Subcutaneous abdominal adipose tissue (tissue), 5 donors: ENCODE data around the gene CAMKMT.

ENCODE experiments used
- H3K27ac ChIP-seq: one replicate; pipeline ENCODE4 v1.7.0; 2013; ENCODE audit warnings: low read depth, mild to moderate bottlenecking, inconsistent platforms, low read length, moderate library complexity
- H3K27me3 ChIP-seq, 5 donors: one replicate each; pipeline ENCODE4 v1.7.0; 2013; ENCODE audit warnings: low read length in 5 of 5, inconsistent platforms in 1 of 5; ENCODE audit not compliant: control insufficient read depth in 5 of 5, insufficient read depth in 4 of 5
- H3K36me3 ChIP-seq, 5 donors: one replicate each; pipeline ENCODE4 v1.7.0; 2013; ENCODE audit warnings: low read length in 5 of 5; ENCODE audit not compliant: control insufficient read depth in 5 of 5, insufficient read depth in 5 of 5
- H3K4me1 ChIP-seq, 5 donors: one replicate each; pipeline ENCODE4 v1.7.0; 2013; ENCODE audit warnings: low read length in 5 of 5, mild to moderate bottlenecking in 3 of 5, moderate library complexity in 1 of 5; ENCODE audit not compliant: control insufficient read depth in 5 of 5, insufficient read depth in 5 of 5
- H3K4me3 ChIP-seq, 5 donors: one replicate each; pipeline ENCODE4 v1.7.0; 2013; ENCODE audit warnings: low read length in 5 of 5, low read depth in 1 of 5
- H3K9ac ChIP-seq, 5 donors: one replicate each; pipeline ENCODE4 v1.7.0; 2013; ENCODE audit warnings: low read length in 5 of 5, mild to moderate bottlenecking in 4 of 5, moderate library complexity in 3 of 5
- H3K9me3 ChIP-seq, 5 donors: one replicate each; pipeline ENCODE4 v1.7.0; 2013; ENCODE audit warnings: low read length in 5 of 5; ENCODE audit not compliant: control insufficient read depth in 5 of 5
- donor health status: healthy.
- donor health status: healthy.
- donor health status: healthy.
- donor health status: healthy.
- donor health status: healthy.

CAMKMT gene

GRCh38 chr2:44730593-44730992 is 368.8 kb downstream of the CAMKMT start:
- Histone ChIP-seq H3K27me3 (no peaks in the 10 kb centered on the region), H3K4me3 (no peak overlapping the region), H3K27ac (no peak overlapping the region), H3K36me3 (no peaks in the 10 kb centered on the region), H3K9me3 (peaks cover 0 to 1% (median 0%) of the 10 kb centered on the region in 5 donors), H3K4me1 (no peaks in the 10 kb centered on the region), H3K9ac (no peak overlapping the region)

DNA sequence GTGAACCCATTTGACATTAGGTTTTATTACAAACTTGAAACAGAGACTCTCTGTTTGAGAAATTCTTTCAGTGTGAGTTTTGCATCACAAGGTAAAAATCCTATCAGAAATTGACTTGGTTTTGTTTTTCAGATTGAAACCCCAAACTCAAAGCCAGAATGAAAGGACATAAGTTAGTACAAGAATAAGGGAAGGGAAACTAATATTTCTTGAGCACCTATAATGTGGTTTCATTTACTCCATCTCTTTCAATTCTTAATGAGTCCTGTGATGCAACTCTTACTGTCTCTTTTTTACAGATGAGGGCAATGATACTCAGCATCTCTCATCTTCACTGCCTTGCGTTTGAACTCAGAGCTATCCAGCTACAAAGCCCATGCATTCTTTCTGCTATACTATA is 369.8 kb downstream of the CAMKMT start:
- H3K27me3 ChIP-seq, result no peaks in the 10 kb centered on the region
- H3K4me1 ChIP-seq, result no peaks in the 10 kb centered on the region
- no peaks in the 10 kb centered on the region for H3K36me3 ChIP-seq
- no peak overlapping the region for H3K9ac ChIP-seq
- no peak overlapping the region for H3K4me3 ChIP-seq
- peaks cover 0 to 9% (median 1%) of the 10 kb centered on the region in 5 donors for H3K9me3 ChIP-seq
- H3K27ac ChIP-seq, result no peak overlapping the region

- no peak overlapping the region for H3K4me3 ChIP-seq
- H3K27me3 ChIP-seq, result no peaks in the 10 kb centered on the region
- H3K9ac ChIP-seq, result no peak overlapping the region
- H3K27ac ChIP-seq, result no peak overlapping the region
- no peaks in the 10 kb centered on the region for H3K36me3 ChIP-seq
- H3K9me3 ChIP-seq, result peaks cover 0 to 10% (median 8%) of the 10 kb centered on the region in 5 donors
- no peaks in the 10 kb centered on the region for H3K4me1 ChIP-seq
These were observed 374.7 kb downstream of the CAMKMT start for GRCh38 chr2:44736270-44736942.

- no peak overlapping the region for H3K4me3 ChIP-seq
- peaks cover 0 to 9% (median 0%) of the 10 kb centered on the region in 5 donors for H3K4me1 ChIP-seq
- no peak overlapping the region for H3K27ac ChIP-seq
- H3K36me3 ChIP-seq, result no peaks in the 10 kb centered on the region
- H3K9ac ChIP-seq, result no peak overlapping the region
- H3K27me3 ChIP-seq, result no peaks in the 10 kb centered on the region
- H3K9me3 ChIP-seq, result peaks cover 0 to 9% (median 8%) of the 10 kb centered on the region in 5 donors
These were observed 378.9 kb downstream of the CAMKMT start for GRCh38 chr2:44740678-44741077.

DNA sequence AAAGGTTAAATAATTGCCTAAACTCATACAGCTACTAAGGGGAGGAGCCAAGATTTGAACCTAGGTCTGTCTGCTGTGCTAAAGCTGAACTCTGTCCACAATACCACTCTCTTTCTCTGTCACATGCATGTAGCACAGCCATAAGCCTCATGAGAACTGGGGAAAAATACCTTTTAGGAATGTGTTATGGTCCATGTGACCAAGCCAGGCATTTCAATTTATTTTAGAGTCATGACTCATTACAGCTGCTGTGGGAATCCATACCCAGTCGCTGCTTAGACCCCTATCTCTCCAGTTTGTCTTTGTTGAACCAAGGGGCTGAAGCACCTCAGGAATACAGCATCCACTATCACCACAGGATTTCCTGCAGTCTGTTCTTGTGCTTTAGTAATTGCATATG is 379.8 kb downstream of the CAMKMT start:
- no peak overlapping the region for H3K27ac ChIP-seq
- H3K9ac ChIP-seq, result no peak overlapping the region

DNA sequence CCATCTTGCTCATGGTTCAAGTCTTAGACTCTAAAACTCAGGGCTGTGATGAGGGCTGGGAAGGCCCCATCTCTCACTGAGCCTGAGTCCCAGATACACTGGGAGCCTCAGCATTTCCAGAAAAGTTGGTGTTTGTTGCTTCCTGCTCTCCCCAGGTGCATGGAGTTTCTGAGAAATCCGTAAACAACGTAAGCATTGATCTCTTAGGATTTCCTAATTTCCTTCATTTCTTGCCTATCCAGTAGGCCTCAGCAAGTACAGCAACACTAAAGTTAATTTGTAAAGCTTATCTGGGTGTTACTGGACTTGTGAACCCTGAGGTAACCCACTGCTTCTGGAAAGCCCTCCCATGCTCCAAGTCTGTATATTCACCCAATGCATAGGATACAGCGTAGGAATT is 380.3 kb downstream of the CAMKMT start:
- Histone ChIP-seq H3K36me3 (no peaks in the 10 kb centered on the region), H3K9me3 (peaks cover 0 to 2% (median 0%) of the 10 kb centered on the region in 5 donors), H3K4me3 (no peak overlapping the region), H3K27me3 (no peaks in the 10 kb centered on the region), H3K9ac (no peak overlapping the region), H3K4me1 (peaks cover 0 to 13% (median 0%) of the 10 kb centered on the region in 5 donors), H3K27ac (no peak overlapping the region)

More for the DNA sequence above, 379.8 kb downstream of the CAMKMT start:
- Histone ChIP-seq H3K27me3 (no peaks in the 10 kb centered on the region), H3K4me3 (no peak overlapping the region), H3K4me1 (peaks cover 0 to 13% (median 0%) of the 10 kb centered on the region in 5 donors), H3K9me3 (peaks cover 0 to 7% (median 3%) of the 10 kb centered on the region in 5 donors), H3K36me3 (no peaks in the 10 kb centered on the region)

DNA sequence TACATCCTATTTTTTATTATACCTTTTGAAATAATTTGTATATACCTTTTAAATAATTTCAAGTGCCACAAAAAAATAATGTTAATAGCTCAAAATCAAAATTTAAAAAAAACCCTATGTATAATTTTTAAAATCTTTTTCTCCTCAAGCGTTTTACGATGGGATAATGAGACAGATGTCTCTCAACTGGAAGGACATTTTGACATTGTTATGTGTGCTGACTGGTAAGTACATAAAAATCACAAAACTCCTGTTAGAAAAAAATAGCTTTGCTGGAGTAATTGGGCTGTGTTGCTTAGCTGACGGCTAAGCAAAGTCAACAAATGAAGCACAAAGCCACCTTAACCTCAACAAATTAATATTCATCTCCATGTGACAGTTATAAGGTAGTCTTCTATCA is 381.7 kb downstream of the CAMKMT start:
- Histone ChIP-seq H3K27ac (no peak overlapping the region), H3K9ac (no peak overlapping the region), H3K9me3 (no peaks in the 10 kb centered on the region), H3K27me3 (no peaks in the 10 kb centered on the region), H3K4me1 (peaks cover 0 to 13% (median 0%) of the 10 kb centered on the region in 5 donors), H3K4me3 (no peak overlapping the region), H3K36me3 (no peaks in the 10 kb centered on the region)

GRCh38 chr2:44744961-44745892 is 383.5 kb downstream of the CAMKMT start:
- H3K9ac ChIP-seq, result no peak overlapping the region
- H3K27me3 ChIP-seq, result no peaks in the 10 kb centered on the region
- no peak overlapping the region for H3K27ac ChIP-seq
- H3K9me3 ChIP-seq, result no peaks in the 10 kb centered on the region
- H3K4me3 ChIP-seq, result peak overlapping the region in 1 of 5 donors; percentile 9
- peaks cover 0 to 13% (median 0%) of the 10 kb centered on the region in 5 donors for H3K4me1 ChIP-seq
- H3K36me3 ChIP-seq, result no peaks in the 10 kb centered on the region

- Histone ChIP-seq H3K9ac (no peak overlapping the region), H3K9me3 (no peaks in the 10 kb centered on the region), H3K27me3 (no peaks in the 10 kb centered on the region), H3K4me1 (peaks cover 0 to 13% (median 0%) of the 10 kb centered on the region in 5 donors), H3K27ac (no peak overlapping the region), H3K36me3 (no peaks in the 10 kb centered on the region), H3K4me3 (peak overlapping the region in 1 of 5 donors; percentile 9)
These were observed 384.4 kb downstream of the CAMKMT start for GRCh38 chr2:44745922-44746766.
